Measurements from ENCODE around the gene CCDC192.

Gene CCDC192

GRCh38 chr5:127886081-127886480, 182.9 kb downstream of the CCDC192 start:
- H3K9ac ChIP-seq (ENCODE audit: low read depth in 1 of 2, low read length in 2 of 2): no peak overlapping the region
- peak overlapping the region in 1 of 2 donors; percentile 11 for H3K4me3 ChIP-seq (ENCODE audit: low read depth in 1 of 2, low read length in 2 of 2)
- H3K4me1 ChIP-seq (ENCODE audit: control insufficient read depth in 1 of 2, insufficient read depth in 2 of 2, low read length in 2 of 2): peaks cover 15 to 35% of the 10 kb centered on the region in 2 donors
- no peaks in the 10 kb centered on the region for H3K36me3 ChIP-seq (ENCODE audit: control insufficient read depth in 1 of 2, insufficient read depth in 2 of 2, low read length in 2 of 2)
- no peaks in the 10 kb centered on the region for H3K9me3 ChIP-seq (ENCODE audit: control insufficient read depth in 1 of 2, low read length in 2 of 2)
- no peak overlapping the region for H3K27ac ChIP-seq (ENCODE audit: low read depth, low read length)
- H3K27me3 ChIP-seq (ENCODE audit: control insufficient read depth in 1 of 2, insufficient read depth in 2 of 2, low read length in 2 of 2): no peaks in the 10 kb centered on the region

GRCh38 chr5:127887282-127887681, 184.1 kb downstream of the CCDC192 start:
- Histone ChIP-seq H3K9me3 (ENCODE audit: control insufficient read depth in 1 of 2, low read length in 2 of 2) (no peaks in the 10 kb centered on the region), H3K27me3 (ENCODE audit: control insufficient read depth in 1 of 2, insufficient read depth in 2 of 2, low read length in 2 of 2) (no peaks in the 10 kb centered on the region), H3K4me1 (ENCODE audit: control insufficient read depth in 1 of 2, insufficient read depth in 2 of 2, low read length in 2 of 2) (peaks cover 15 to 34% of the 10 kb centered on the region in 2 donors), H3K36me3 (ENCODE audit: control insufficient read depth in 1 of 2, insufficient read depth in 2 of 2, low read length in 2 of 2) (no peaks in the 10 kb centered on the region), H3K27ac (ENCODE audit: low read depth, low read length) (no peak overlapping the region), H3K4me3 (ENCODE audit: low read depth in 1 of 2, low read length in 2 of 2) (no peak overlapping the region), H3K9ac (ENCODE audit: low read depth in 1 of 2, low read length in 2 of 2) (no peak overlapping the region)

- no peaks in the 10 kb centered on the region for H3K27me3 ChIP-seq (ENCODE audit: control insufficient read depth in 1 of 2, insufficient read depth in 2 of 2, low read length in 2 of 2)
- peaks cover 0 to 7% of the 10 kb centered on the region in 2 donors for H3K4me1 ChIP-seq (ENCODE audit: control insufficient read depth in 1 of 2, insufficient read depth in 2 of 2, low read length in 2 of 2)
- no peak overlapping the region for H3K9ac ChIP-seq (ENCODE audit: low read depth in 1 of 2, low read length in 2 of 2)
- no peak overlapping the region for H3K27ac ChIP-seq (ENCODE audit: low read depth, low read length)
- no peaks in the 10 kb centered on the region for H3K9me3 ChIP-seq (ENCODE audit: control insufficient read depth in 1 of 2, low read length in 2 of 2)
- no peak overlapping the region for H3K4me3 ChIP-seq (ENCODE audit: low read depth in 1 of 2, low read length in 2 of 2)
- H3K36me3 ChIP-seq (ENCODE audit: control insufficient read depth in 1 of 2, insufficient read depth in 2 of 2, low read length in 2 of 2): no peaks in the 10 kb centered on the region
These were observed 188.8 kb downstream of the CCDC192 start for GRCh38 chr5:127891942-127892341.

GRCh38 chr5:127892467-127893207, 189.4 kb downstream of the CCDC192 start:
- H3K9me3 ChIP-seq (ENCODE audit: control insufficient read depth in 1 of 2, low read length in 2 of 2): no peaks in the 10 kb centered on the region
- H3K4me1 ChIP-seq (ENCODE audit: control insufficient read depth in 1 of 2, insufficient read depth in 2 of 2, low read length in 2 of 2): peaks cover 0 to 7% of the 10 kb centered on the region in 2 donors
- H3K27me3 ChIP-seq (ENCODE audit: control insufficient read depth in 1 of 2, insufficient read depth in 2 of 2, low read length in 2 of 2): no peaks in the 10 kb centered on the region
- no peak overlapping the region for H3K9ac ChIP-seq (ENCODE audit: low read depth in 1 of 2, low read length in 2 of 2)
- H3K4me3 ChIP-seq (ENCODE audit: low read depth in 1 of 2, low read length in 2 of 2): no peak overlapping the region
- no peak overlapping the region for H3K27ac ChIP-seq (ENCODE audit: low read depth, low read length)
- no peaks in the 10 kb centered on the region for H3K36me3 ChIP-seq (ENCODE audit: control insufficient read depth in 1 of 2, insufficient read depth in 2 of 2, low read length in 2 of 2)

- no peaks in the 10 kb centered on the region for H3K27me3 ChIP-seq (ENCODE audit: control insufficient read depth in 1 of 2, insufficient read depth in 2 of 2, low read length in 2 of 2)
- no peak overlapping the region for H3K4me3 ChIP-seq (ENCODE audit: low read depth in 1 of 2, low read length in 2 of 2)
- H3K9ac ChIP-seq (ENCODE audit: low read depth in 1 of 2, low read length in 2 of 2): no peak overlapping the region
- H3K4me1 ChIP-seq (ENCODE audit: control insufficient read depth in 1 of 2, insufficient read depth in 2 of 2, low read length in 2 of 2): peaks cover 0 to 7% of the 10 kb centered on the region in 2 donors
- H3K9me3 ChIP-seq (ENCODE audit: control insufficient read depth in 1 of 2, low read length in 2 of 2): no peaks in the 10 kb centered on the region
- H3K36me3 ChIP-seq (ENCODE audit: control insufficient read depth in 1 of 2, insufficient read depth in 2 of 2, low read length in 2 of 2): no peaks in the 10 kb centered on the region
- H3K27ac ChIP-seq (ENCODE audit: low read depth, low read length): no peak overlapping the region
These were observed 190.0 kb downstream of the CCDC192 start for GRCh38 chr5:127893232-127893631.

- H3K27ac ChIP-seq (ENCODE audit: low read depth, low read length): no peak overlapping the region
- no peak overlapping the region for H3K9ac ChIP-seq (ENCODE audit: low read depth in 1 of 2, low read length in 2 of 2)
- H3K27me3 ChIP-seq (ENCODE audit: control insufficient read depth in 1 of 2, insufficient read depth in 2 of 2, low read length in 2 of 2): no peaks in the 10 kb centered on the region
- peaks cover 0 to 7% of the 10 kb centered on the region in 2 donors for H3K4me1 ChIP-seq (ENCODE audit: control insufficient read depth in 1 of 2, insufficient read depth in 2 of 2, low read length in 2 of 2)
- H3K36me3 ChIP-seq (ENCODE audit: control insufficient read depth in 1 of 2, insufficient read depth in 2 of 2, low read length in 2 of 2): no peaks in the 10 kb centered on the region
- H3K9me3 ChIP-seq (ENCODE audit: control insufficient read depth in 1 of 2, low read length in 2 of 2): no peaks in the 10 kb centered on the region
- H3K4me3 ChIP-seq (ENCODE audit: low read depth in 1 of 2, low read length in 2 of 2): no peak overlapping the region
These were observed 191.3 kb downstream of the CCDC192 start for GRCh38 chr5:127894461-127894860.

GRCh38 chr5:127898551-127899213, 195.5 kb downstream of the CCDC192 start:
- Histone ChIP-seq H3K36me3 (ENCODE audit: control insufficient read depth in 1 of 2, insufficient read depth in 2 of 2, low read length in 2 of 2) (no peaks in the 10 kb centered on the region), H3K9me3 (ENCODE audit: control insufficient read depth in 1 of 2, low read length in 2 of 2) (no peaks in the 10 kb centered on the region), H3K4me1 (ENCODE audit: control insufficient read depth in 1 of 2, insufficient read depth in 2 of 2, low read length in 2 of 2) (no peaks in the 10 kb centered on the region), H3K27ac (ENCODE audit: low read depth, low read length) (no peak overlapping the region), H3K9ac (ENCODE audit: low read depth in 1 of 2, low read length in 2 of 2) (no peak overlapping the region), H3K4me3 (ENCODE audit: low read depth in 1 of 2, low read length in 2 of 2) (no peak overlapping the region), H3K27me3 (ENCODE audit: control insufficient read depth in 1 of 2, insufficient read depth in 2 of 2, low read length in 2 of 2) (no peaks in the 10 kb centered on the region)

- Histone ChIP-seq H3K36me3 (ENCODE audit: control insufficient read depth in 1 of 2, insufficient read depth in 2 of 2, low read length in 2 of 2) (no peaks in the 10 kb centered on the region), H3K4me3 (ENCODE audit: low read depth in 1 of 2, low read length in 2 of 2) (no peak overlapping the region), H3K9me3 (ENCODE audit: control insufficient read depth in 1 of 2, low read length in 2 of 2) (no peaks in the 10 kb centered on the region), H3K4me1 (ENCODE audit: control insufficient read depth in 1 of 2, insufficient read depth in 2 of 2, low read length in 2 of 2) (no peaks in the 10 kb centered on the region), H3K27me3 (ENCODE audit: control insufficient read depth in 1 of 2, insufficient read depth in 2 of 2, low read length in 2 of 2) (no peaks in the 10 kb centered on the region), H3K9ac (ENCODE audit: low read depth in 1 of 2, low read length in 2 of 2) (no peak overlapping the region), H3K27ac (ENCODE audit: low read depth, low read length) (no peak overlapping the region)
These were observed 196.0 kb downstream of the CCDC192 start for GRCh38 chr5:127899214-127899610.

- H3K4me3 ChIP-seq (ENCODE audit: low read depth in 1 of 2, low read length in 2 of 2): no peak overlapping the region
- no peaks in the 10 kb centered on the region for H3K9me3 ChIP-seq (ENCODE audit: control insufficient read depth in 1 of 2, low read length in 2 of 2)
- peaks cover 0 to 20% of the 10 kb centered on the region in 2 donors for H3K4me1 ChIP-seq (ENCODE audit: control insufficient read depth in 1 of 2, insufficient read depth in 2 of 2, low read length in 2 of 2)
- H3K36me3 ChIP-seq (ENCODE audit: control insufficient read depth in 1 of 2, insufficient read depth in 2 of 2, low read length in 2 of 2): no peaks in the 10 kb centered on the region
- H3K27me3 ChIP-seq (ENCODE audit: control insufficient read depth in 1 of 2, insufficient read depth in 2 of 2, low read length in 2 of 2): no peaks in the 10 kb centered on the region
- no peak overlapping the region for H3K9ac ChIP-seq (ENCODE audit: low read depth in 1 of 2, low read length in 2 of 2)
- H3K27ac ChIP-seq (ENCODE audit: low read depth, low read length): no peak overlapping the region
These were observed 203.5 kb downstream of the CCDC192 start for GRCh38 chr5:127906562-127907204.

GRCh38 chr5:127907907-127908306, 204.7 kb downstream of the CCDC192 start:
- H3K4me1 ChIP-seq (ENCODE audit: control insufficient read depth in 1 of 2, insufficient read depth in 2 of 2, low read length in 2 of 2): peaks cover 0 to 20% of the 10 kb centered on the region in 2 donors
- no peak overlapping the region for H3K9ac ChIP-seq (ENCODE audit: low read depth in 1 of 2, low read length in 2 of 2)
- no peak overlapping the region for H3K27ac ChIP-seq (ENCODE audit: low read depth, low read length)
- H3K9me3 ChIP-seq (ENCODE audit: control insufficient read depth in 1 of 2, low read length in 2 of 2): no peaks in the 10 kb centered on the region
- no peak overlapping the region for H3K4me3 ChIP-seq (ENCODE audit: low read depth in 1 of 2, low read length in 2 of 2)
- H3K36me3 ChIP-seq (ENCODE audit: control insufficient read depth in 1 of 2, insufficient read depth in 2 of 2, low read length in 2 of 2): no peaks in the 10 kb centered on the region
- no peaks in the 10 kb centered on the region for H3K27me3 ChIP-seq (ENCODE audit: control insufficient read depth in 1 of 2, insufficient read depth in 2 of 2, low read length in 2 of 2)

Measured in duodenal mucosa (tissue), 2 donors.